ENCODE data around the gene ZNF221. TPM values are rescaled to one million over a fixed set of nuclear protein-coding genes. Genes with fewer than 3 reads are reported as not detected.

ZNF221 gene
- total RNA-seq, 1 donor from 2014 or later: 12.2 TPM

- H3K27ac Mint-ChIP-seq: no peak overlapping the region
- H3K4me3 Mint-ChIP-seq: no peak overlapping the region
- H3K9me3 Mint-ChIP-seq: peaks cover 31% of the 10 kb centered on the region
- no peaks in the 10 kb centered on the region for H3K27me3 Mint-ChIP-seq
- DNase-seq (ENCODE audit: extremely low spot score, unreplicated experiment): no peak
- no peaks in the 10 kb centered on the region for H3K4me1 Mint-ChIP-seq (ENCODE audit: unreplicated experiment)
- no peak for TF ChIP-seq CTCF (conservative IDR thresholded peaks at IDR 0.05)
- peaks cover 89% of the 10 kb centered on the region for H3K36me3 Mint-ChIP-seq
Measured at GRCh38 chr19:43966079-43966694, 15.2 kb downstream of the ZNF221 start.

- no peak for TF ChIP-seq CTCF (conservative IDR thresholded peaks at IDR 0.05)
- Mint-ChIP-seq H3K9me3 (peaks cover 19% of the 10 kb centered on the region), H3K4me3 (no peak overlapping the region), H3K36me3 (peaks cover 26% of the 10 kb centered on the region), H3K4me1 (ENCODE audit: unreplicated experiment) (no peaks in the 10 kb centered on the region), H3K27me3 (no peaks in the 10 kb centered on the region), H3K27ac (no peak overlapping the region)
- no peak for DNase-seq (ENCODE audit: extremely low spot score, unreplicated experiment)
Measured at GRCh38 chr19:43976732-43977131, 25.7 kb downstream of the ZNF221 start.

- H3K36me3 Mint-ChIP-seq: peaks cover under 1% of the 10 kb centered on the region
- H3K4me1 Mint-ChIP-seq (ENCODE audit: unreplicated experiment): no peaks in the 10 kb centered on the region
- no peak for DNase-seq (ENCODE audit: extremely low spot score, unreplicated experiment)
- H3K27ac Mint-ChIP-seq: no peak overlapping the region
- H3K27me3 Mint-ChIP-seq: no peaks in the 10 kb centered on the region
- no peaks in the 10 kb centered on the region for H3K9me3 Mint-ChIP-seq
- no peak for TF ChIP-seq CTCF (conservative IDR thresholded peaks at IDR 0.05)
- peak overlapping the region; percentile 99 for H3K4me3 Mint-ChIP-seq
Measured at GRCh38 chr19:43983544-43983911, 32.5 kb downstream of the ZNF221 start.

GRCh38 chr19:43983912-43984686 lies 33.1 kb downstream of the ZNF221 start, which contains the start of gene ZNF155:
Gene ZNF155, plus strand, starts transcription at chr19:43984188. Its CDS starts 4,356 bp downstream, at chr19:43988544.
- Mint-ChIP-seq H3K4me1 (ENCODE audit: unreplicated experiment) (no peaks in the 10 kb centered on the region), H3K4me3 (peak within 1 kb of the TSS; percentile 99), H3K27me3 (no peaks in the 10 kb centered on the region), H3K9me3 (no peaks in the 10 kb centered on the region), H3K36me3 (peaks cover 7% of the 10 kb centered on the region), H3K27ac (peak within 1 kb of the TSS; percentile 90)
- DNase-seq (ENCODE audit: extremely low spot score, unreplicated experiment): peak; percentile 82
- no peak for TF ChIP-seq CTCF (conservative IDR thresholded peaks at IDR 0.05)

- Mint-ChIP-seq H3K27ac (peak overlapping the region; percentile 56), H3K9me3 (no peaks in the 10 kb centered on the region), H3K27me3 (no peaks in the 10 kb centered on the region), H3K4me1 (ENCODE audit: unreplicated experiment) (no peaks in the 10 kb centered on the region), H3K36me3 (peaks cover 11% of the 10 kb centered on the region), H3K4me3 (peak overlapping the region; percentile 99)
- no peak for TF ChIP-seq CTCF (conservative IDR thresholded peaks at IDR 0.05)
- no peak for DNase-seq (ENCODE audit: extremely low spot score, unreplicated experiment)
Measured at GRCh38 chr19:43984687-43985000, 33.6 kb downstream of the ZNF221 start.
